HEK293 (cell line): Measurements from ENCODE around the gene EPHX1.

Experiments used
- CTCF ChIA-PET: fragments of 350-600 bp; formaldehyde crosslinking; extraction: SDS; loops from one replicate; lab custom pipeline; 2021; ENCODE audit warnings: antibody characterized with exemption; lab: Yijun Ruan, JAX
- POLR2A ChIA-PET: fragments of 300-600 bp; formaldehyde crosslinking; extraction: SDS; loops from one replicate; lab custom pipeline; 2020; ENCODE audit warnings: antibody characterized with exemption, inconsistent platforms; lab: Yijun Ruan, JAX
- H3K27ac ChIP-seq: fragments of 200-500 bp; sonication (Bioruptor generic); 2 replicates; pipeline ENCODE4 v1.5.1; 2014; ENCODE audit warnings: low read depth, low read length, control low read depth, inconsistent platforms; ENCODE audit errors: extremely low read depth
- H3K36me3 ChIP-seq, 2 experiments: fragments of 200-500 bp in 1 of 2; sonication (Bioruptor generic) in 1 of 2; 1 replicate in 1 of 2; 2 replicates in 1 of 2; pipeline ENCODE4 v1.5.1; 2014 to 2017; ENCODE audit warnings: inconsistent platforms in 2 of 2, low read length in 2 of 2; ENCODE audit not compliant: control insufficient read depth in 2 of 2, insufficient read depth in 1 of 2
- H3K4me1 ChIP-seq: fragments of 200-500 bp; sonication (Bioruptor generic); 2 replicates; pipeline ENCODE4 v1.5.1; 2014; ENCODE audit warnings: mild to moderate bottlenecking, low read length, inconsistent platforms; ENCODE audit not compliant: control insufficient read depth, insufficient read depth
- H3K4me3 ChIP-seq: 2 replicates; pipeline ENCODE4 v1.5.1; 2011; ENCODE audit warnings: low read depth, mild to moderate bottlenecking, control low read depth, low read length, moderate library complexity
- H3K9me3 ChIP-seq: fragments of 200-500 bp; sonication (Bioruptor generic); 2 replicates; pipeline ENCODE4 v1.5.1; 2014; ENCODE audit warnings: low read depth, low read length, inconsistent platforms; ENCODE audit not compliant: control insufficient read depth, insufficient read depth
- FEZF1 ChIP-seq: fragments of 450-650 bp; formaldehyde crosslinking; IDR thresholded peaks from 2 replicates; pipeline ENCODE4 v1.5.1; 2016; ENCODE audit warnings: missing biosample characterization, missing genetic modification characterization
- GLI4 ChIP-seq: fragments of 450-650 bp; formaldehyde crosslinking; IDR thresholded peaks from 2 replicates; pipeline ENCODE4 v1.5.1; 2016; ENCODE audit warnings: missing biosample characterization, missing genetic modification characterization
- KLF1 ChIP-seq: fragments of 450-650 bp; formaldehyde crosslinking; IDR thresholded peaks from 2 replicates; pipeline ENCODE4 v1.5.1; 2016; ENCODE audit warnings: missing biosample characterization, missing genetic modification characterization
- PRDM6 ChIP-seq: fragments of 450-650 bp; formaldehyde crosslinking; IDR thresholded peaks from 2 replicates; pipeline ENCODE4 v1.5.1; 2017; ENCODE audit warnings: missing biosample characterization, missing genetic modification characterization
- SP2 ChIP-seq: fragments of 450-650 bp; formaldehyde crosslinking; IDR thresholded peaks from 2 replicates; pipeline ENCODE4 v1.5.1; 2016; ENCODE audit warnings: missing biosample characterization, missing genetic modification characterization
- ZBTB1 ChIP-seq: fragments of 450-650 bp; formaldehyde crosslinking; IDR thresholded peaks from 2 replicates; pipeline ENCODE4 v1.5.1; 2016; ENCODE audit warnings: missing biosample characterization, missing genetic modification characterization
- ZBTB17 ChIP-seq: fragments of 450-650 bp; formaldehyde crosslinking; IDR thresholded peaks from 2 replicates; pipeline ENCODE4 v1.5.1; 2016; ENCODE audit warnings: missing biosample characterization, missing genetic modification characterization
- ZEB2 ChIP-seq: fragments of 450-650 bp; formaldehyde crosslinking; IDR thresholded peaks from 2 replicates; pipeline ENCODE4 v1.5.1; 2016; ENCODE audit warnings: missing biosample characterization, missing genetic modification characterization
- ZFP3 ChIP-seq: fragments of 450-650 bp; formaldehyde crosslinking; IDR thresholded peaks from 2 replicates; pipeline ENCODE4 v1.5.1; 2016; ENCODE audit warnings: low read depth, missing biosample characterization, missing genetic modification characterization
- ZNF202 ChIP-seq: fragments of 450-650 bp; formaldehyde crosslinking; IDR thresholded peaks from 2 replicates; pipeline ENCODE4 v1.5.1; 2016; ENCODE audit warnings: missing biosample characterization, missing genetic modification characterization, borderline replicate concordance
- ZNF239 ChIP-seq: fragments of 450-650 bp; formaldehyde crosslinking; IDR thresholded peaks from 2 replicates; pipeline ENCODE4 v1.5.1; 2016; ENCODE audit warnings: missing biosample characterization, missing genetic modification characterization
- ZNF341 ChIP-seq: fragments of 450-650 bp; formaldehyde crosslinking; IDR thresholded peaks from 2 replicates; pipeline ENCODE4; 2016; ENCODE audit warnings: low read depth, missing biosample characterization, missing genetic modification characterization
- ZNF416 ChIP-seq: fragments of 450-650 bp; formaldehyde crosslinking; IDR thresholded peaks from 2 replicates; pipeline ENCODE4 v1.5.1; 2016; ENCODE audit warnings: missing biosample characterization, missing genetic modification characterization
- ZNF449 ChIP-seq: fragments of 450-650 bp; formaldehyde crosslinking; IDR thresholded peaks from 2 replicates; pipeline ENCODE4 v1.5.1; 2017; ENCODE audit warnings: missing biosample characterization, mild to moderate bottlenecking, missing genetic modification characterization, moderate library complexity
- ZNF529 ChIP-seq: fragments of 450-650 bp; formaldehyde crosslinking; IDR thresholded peaks from 2 replicates; pipeline ENCODE4 v1.5.1; 2017; ENCODE audit warnings: missing genetic modification characterization, missing biosample characterization; ENCODE audit not compliant: insufficient replicate concordance
- ZNF600 ChIP-seq: fragments of 450-650 bp; formaldehyde crosslinking; IDR thresholded peaks from 2 replicates; pipeline ENCODE4 v1.5.1; 2016; ENCODE audit warnings: missing biosample characterization, missing genetic modification characterization
- ZNF610 ChIP-seq: fragments of 450-650 bp; formaldehyde crosslinking; IDR thresholded peaks from 2 replicates; pipeline ENCODE4 v1.5.1; 2016; ENCODE audit warnings: missing biosample characterization, missing genetic modification characterization, borderline replicate concordance
- ZNF777 ChIP-seq: fragments of 450-650 bp; formaldehyde crosslinking; IDR thresholded peaks from 2 replicates; pipeline ENCODE4 v1.5.1; 2017; ENCODE audit warnings: missing biosample characterization, missing genetic modification characterization, borderline replicate concordance

EPHX1 gene

GRCh38 chr1:225818229-225818628, 8.3 kb downstream of the EPHX1 start:
- H3K4me3 ChIP-seq = no peak overlapping the region
- CTCF ChIA-PET = interaction anchor here (0.5 to 1.2 kb wide), 8 partner anchors 8 to 321 kb away, joined by 3 to 6 read pairs (median 3); partner anchors contain the start of gene SRP9
- no peaks in the 10 kb centered on the region for H3K9me3 ChIP-seq
- peaks cover 8% of the 10 kb centered on the region for H3K4me1 ChIP-seq
- H3K36me3 ChIP-seq = peaks cover 0 to 4% of the 10 kb centered on the region in 2 experiments; a peak in 2 of 3 replicates
- POLR2A ChIA-PET = interaction anchor here (0.8 to 1.2 kb wide), 3 partner anchors 8 to 56 kb away, joined by 3 to 5 read pairs (median 5); partner anchors contain the start of gene EPHX1
- no peak overlapping the region for H3K27ac ChIP-seq
- peak; percentile 59; the same call in 1 of the 2 replicates for TF ChIP-seq ZNF341 (tag by site-specific recombination)
- TF ChIP-seq SP2 (tag by site-specific recombination) = peak; percentile 40; the same call in 1 of the 2 replicates
- TF ChIP-seq ZNF529 = no peak
- TF ChIP-seq, all 188 proteins: peak for 2

GRCh38 chr1:225819346-225820192, 9.6 kb downstream of the EPHX1 start:
- H3K4me3 ChIP-seq = no peak overlapping the region
- H3K9me3 ChIP-seq = no peaks in the 10 kb centered on the region
- H3K4me1 ChIP-seq = no peaks in the 10 kb centered on the region
- POLR2A ChIA-PET = interaction anchor here (1.0 kb wide), 1 partner anchor 9 kb away, joined by 3 read pairs; the partner anchor contains the start of gene EPHX1
- H3K27ac ChIP-seq = no peak overlapping the region
- CTCF ChIA-PET = interaction anchor here (0.7 to 1.8 kb wide), 3 partner anchors 8 to 15 kb away, joined by 3 to 8 read pairs (median 3); no protein-coding TSS in a partner anchor
- TF ChIP-seq ZEB2 (no peak), ZNF600 (tag by site-specific recombination) (0 out of 2 replicates have a peak, but pooled peaks have one; percentile 29), ZNF202 (tag by site-specific recombination) (no peak), KLF1 (tag by site-specific recombination) (no peak), FEZF1 (tag by site-specific recombination) (no peak), ZNF449 (tag by site-specific recombination) (no peak)
- TF ChIP-seq, all 188 proteins: peak for 1
- peaks cover 0 to 4% of the 10 kb centered on the region in 2 experiments; a peak in 2 of 3 replicates for H3K36me3 ChIP-seq

GRCh38 chr1:225820522-225821120, 10.7 kb downstream of the EPHX1 start:
- H3K4me1 ChIP-seq = no peaks in the 10 kb centered on the region
- no peak overlapping the region for H3K27ac ChIP-seq
- H3K9me3 ChIP-seq = no peaks in the 10 kb centered on the region
- ChIA-PET POLR2A (interaction anchor here (0.7 to 1.0 kb wide), 4 partner anchors 10 to 367 kb away, joined by 3 to 7 read pairs (median 3); partner anchors contain the start of gene EPHX1), CTCF (interaction anchor here (0.7 to 1.8 kb wide), 2 partner anchors 9 to 14 kb away, joined by 3 to 8 read pairs; no protein-coding TSS in a partner anchor)
- H3K36me3 ChIP-seq = peaks cover 0 to 4% of the 10 kb centered on the region in 2 experiments; a peak in 2 of 3 replicates
- H3K4me3 ChIP-seq = no peak overlapping the region
- TF ChIP-seq ZBTB17 = peak; percentile 86
- peak; percentile 99 for TF ChIP-seq ZFP3 (tag by site-specific recombination)
- no peak for TF ChIP-seq ZNF239 (tag by site-specific recombination)
- TF ChIP-seq GLI4 = no peak
- TF ChIP-seq PRDM6 (tag by site-specific recombination) = peak; percentile 48; the same call in 1 of the 2 replicates
- TF ChIP-seq ZNF610 = no peak
- TF ChIP-seq ZNF777 (tag by site-specific recombination) = no peak
- TF ChIP-seq ZNF416 (tag by site-specific recombination) = no peak
- TF ChIP-seq ZBTB1 (tag by site-specific recombination) = no peak
- TF ChIP-seq, all 188 proteins: peak for 3
